Cardiac fibroblast (primary cell): ENCODE measurements around the gene OTUD3.
A peak's percentile ranks its signal among the peaks of the same experiment; 100 is the strongest.
"Not testable (repeated sequence)": the region's sequence is repeated elsewhere in the genome, so short reads cannot be mapped to it uniquely, and the experiment has no call there.

Experiments
- DNase-seq, 2 donors: peaks; one replicate each; pipeline versions ENCODE4 v3.0.0 to v3.0.0-alpha.2; 2010; ENCODE audit warnings: low read depth in 2 of 2
- H3K4me3 ChIP-seq, 2 donors: replicated peaks in 1 of 2; 1 replicate in 1 of 2; 2 replicates in 1 of 2; pipeline ENCODE4 v1.5.1; 2011; ENCODE audit warnings: low read depth in 2 of 2, low read length in 2 of 2, mild to moderate bottlenecking in 2 of 2, moderate library complexity in 1 of 2
- CTCF ChIP-seq: IDR thresholded peaks from one replicate; pipeline ENCODE4 v1.5.1; 2011; ENCODE audit warnings: low read depth, mild to moderate bottlenecking, low read length, inconsistent platforms

OTUD3 gene

DNA sequence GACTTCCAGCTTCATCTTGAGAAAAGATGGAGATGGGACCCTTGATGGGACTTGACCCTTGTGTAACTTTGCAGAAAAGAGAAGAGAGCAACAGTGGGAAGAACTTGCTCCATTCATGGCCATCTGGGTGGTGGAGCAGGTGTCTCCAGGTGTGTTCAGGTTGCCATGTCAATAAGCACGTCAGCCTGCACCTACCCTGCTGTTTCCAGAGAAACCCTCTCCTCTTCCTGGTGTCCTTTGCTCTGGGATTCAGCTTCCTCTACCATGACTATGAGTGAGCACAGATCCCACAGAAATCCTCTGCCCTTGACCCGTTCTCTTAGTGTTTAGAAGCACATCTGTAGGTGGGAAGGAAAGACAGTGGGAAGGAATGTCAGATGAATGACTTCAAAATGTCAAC, 21.8 kb upstream of the OTUD3 start:
- TF ChIP-seq CTCF, result no peak
- H3K4me3 ChIP-seq, result no peak overlapping the region
- DNase-seq, result no peak

DNA sequence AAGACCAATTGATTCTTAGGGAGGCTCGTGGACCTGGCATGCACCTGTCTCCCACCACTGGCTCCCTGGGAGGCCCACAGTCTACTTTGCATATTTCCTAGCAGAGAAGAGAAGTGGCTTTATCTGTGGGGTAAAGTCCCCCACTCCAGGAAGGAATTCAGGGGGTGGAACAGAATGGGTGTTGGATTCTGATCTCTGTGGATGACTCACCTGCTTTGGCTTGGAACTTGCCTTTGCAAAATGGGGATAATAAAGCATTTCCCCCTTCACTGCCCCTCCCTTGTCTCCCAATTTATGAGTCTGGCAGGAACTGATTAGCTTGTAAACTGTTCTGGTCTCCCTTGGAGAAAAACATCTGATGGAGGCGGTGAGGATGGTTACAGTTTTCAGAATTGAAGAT, 21.2 kb upstream of the OTUD3 start:
- DNase-seq, result peak in 1 of 2 donors; percentile 34
- no peak for TF ChIP-seq CTCF
- H3K4me3 ChIP-seq, result no peak overlapping the region

DNA sequence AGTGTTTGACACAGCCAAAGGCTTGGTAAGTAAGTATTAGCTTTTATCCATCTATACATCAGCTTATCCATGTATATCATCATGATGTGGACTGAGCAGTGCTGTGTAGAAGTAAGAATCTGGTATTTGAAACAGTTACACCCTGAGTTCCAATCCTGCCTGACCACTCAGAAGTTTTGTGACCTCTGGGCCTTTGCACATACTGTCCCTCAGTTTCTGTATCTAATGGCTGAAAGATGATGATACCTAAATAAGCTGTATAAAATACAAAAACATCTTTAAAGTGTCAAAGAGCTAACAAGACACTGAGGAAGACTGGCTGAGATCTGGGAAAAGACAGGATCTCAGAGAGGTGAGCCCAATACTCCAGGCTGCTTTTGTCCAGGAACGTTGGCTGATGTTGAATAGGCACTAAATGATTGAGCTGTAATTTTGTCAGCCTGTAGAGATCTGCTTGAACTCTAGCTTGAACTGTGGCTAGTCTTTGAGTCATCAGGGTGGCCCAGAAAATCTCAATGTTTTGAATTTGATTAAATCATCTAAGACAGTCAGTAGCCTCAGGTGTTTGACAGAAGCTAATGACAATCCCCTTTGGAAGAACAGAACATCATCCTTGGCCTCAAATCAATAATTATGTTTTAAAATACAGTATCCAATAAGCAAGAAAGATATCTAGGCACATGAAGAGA, 20.2 kb upstream of the OTUD3 start:
- H3K4me3 ChIP-seq, result no peak overlapping the region
- no peak for TF ChIP-seq CTCF
- DNase-seq, result no peak

GRCh38 chr1:19862944-19863343, 19.3 kb upstream of the OTUD3 start:
- DNase-seq, result no peak

GRCh38 chr1:19864570-19865160, 17.5 kb upstream of the OTUD3 start:
- no peak overlapping the region for H3K4me3 ChIP-seq

More at GRCh38 chr1:19862944-19863343, 19.3 kb upstream of the OTUD3 start:
- no peak overlapping the region for H3K4me3 ChIP-seq
- no peak for TF ChIP-seq CTCF

GRCh38 chr1:19866029-19866428, 16.2 kb upstream of the OTUD3 start:
- no peak for TF ChIP-seq CTCF
- no peak overlapping the region for H3K4me3 ChIP-seq
- DNase-seq, result no peak

More at GRCh38 chr1:19864570-19865160, 17.5 kb upstream of the OTUD3 start:
- DNase-seq, result no peak
- TF ChIP-seq CTCF, result no peak

GRCh38 chr1:19866758-19867157, 15.4 kb upstream of the OTUD3 start:
- H3K4me3 ChIP-seq, result no peak overlapping the region
- peak in 1 of 2 donors; percentile 80 for DNase-seq
- TF ChIP-seq CTCF, result no peak

GRCh38 chr1:19868575-19868974, 13.6 kb upstream of the OTUD3 start:
- not testable (repeated sequence) for DNase-seq, H3K4me3 ChIP-seq

DNA sequence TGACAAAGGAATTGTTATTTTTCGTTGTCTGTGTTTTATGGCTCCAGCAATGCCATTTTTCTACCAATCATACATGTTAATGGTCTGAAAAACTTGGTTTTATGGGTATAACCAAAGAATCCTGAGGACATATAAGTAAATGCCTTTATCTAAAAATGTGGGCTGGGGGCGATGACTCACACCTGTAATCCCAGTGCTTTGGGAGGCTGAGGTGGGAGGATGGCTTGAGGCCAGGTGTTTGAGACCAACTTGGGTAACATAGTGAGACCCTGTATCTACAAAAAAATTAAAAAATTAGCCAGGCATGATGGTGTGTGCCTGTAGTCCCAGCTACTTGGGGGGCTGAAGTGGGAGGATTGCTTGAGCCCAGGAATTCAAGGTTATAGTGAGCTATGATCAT, 12.7 kb upstream of the OTUD3 start:
- not testable (repeated sequence) for H3K4me3 ChIP-seq, DNase-seq
